CD14-positive monocyte (primary cell): ENCODE data around the gene PLEKHM2. TPM values are rescaled to one million over a fixed set of nuclear protein-coding genes. Genes with fewer than 3 reads are reported as not detected.

Experiments
- DNase-seq, 3 donors: peaks; one replicate each; pipeline ENCODE4 v3.0.0-alpha.2; 2011 to 2022
- H2AFZ ChIP-seq: 2 replicates; pipeline ENCODE4 v1.6.0; 2012; ENCODE audit warnings: mild to moderate bottlenecking, low read depth, low read length, inconsistent platforms; ENCODE audit not compliant: insufficient read depth, poor library complexity, severe bottlenecking
- H3K27ac ChIP-seq, 2 donors: 1 replicate in 1 of 2; 2 replicates in 1 of 2; pipeline ENCODE4 v1.5.1; 2012 to 2013; ENCODE audit warnings: low read length in 2 of 2, control low read depth in 1 of 2, inconsistent platforms in 1 of 2, low read depth in 1 of 2, mild to moderate bottlenecking in 1 of 2
- H3K27me3 ChIP-seq, 2 donors: one replicate each; pipeline versions ENCODE4 v1.6.0 to v1.6.1; 2011 to 2013; ENCODE audit warnings: low read length in 2 of 2; ENCODE audit not compliant: control insufficient read depth in 2 of 2, insufficient read depth in 2 of 2
- H3K36me3 ChIP-seq, 2 donors: replicated peaks in 1 of 2; 1 replicate in 1 of 2; 2 replicates in 1 of 2; pipeline versions ENCODE4 v1.5.1 to v1.6.1; 2012 to 2013; ENCODE audit warnings: low read length in 2 of 2, control low read depth in 1 of 2, inconsistent platforms in 1 of 2, mild to moderate bottlenecking in 1 of 2; ENCODE audit not compliant: insufficient read depth in 2 of 2, control insufficient read depth in 1 of 2
- H3K4me1 ChIP-seq, 2 donors: 1 replicate in 1 of 2; 2 replicates in 1 of 2; pipeline versions ENCODE4 v1.5.1 to v1.6.1; 2012 to 2013; ENCODE audit warnings: low read length in 2 of 2, control low read depth in 1 of 2, inconsistent platforms in 1 of 2, mild to moderate bottlenecking in 1 of 2, moderate library complexity in 1 of 2; ENCODE audit not compliant: insufficient read depth in 2 of 2, control insufficient read depth in 1 of 2
- H3K4me2 ChIP-seq: replicated peaks from 2 replicates; pipeline ENCODE3; 2012; ENCODE audit warnings: low read length, moderate library complexity, mild to moderate bottlenecking; ENCODE audit not compliant: poor library complexity, severe bottlenecking; ENCODE audit errors: extremely low read depth
- H3K4me3 ChIP-seq, 3 experiments: fragments of 200-600 bp in 1 of 3; sonication (generic) in 1 of 3; replicated peaks in 1 of 3; 1 replicate in 2 of 3; 2 replicates in 1 of 3; pipeline ENCODE4 v1.5.1; 2011 to 2013; ENCODE audit warnings: low read length in 3 of 3, mild to moderate bottlenecking in 3 of 3, control low read depth in 2 of 3, low read depth in 2 of 3, inconsistent platforms in 1 of 3, moderate library complexity in 1 of 3
- H3K79me2 ChIP-seq: 2 replicates; pipeline ENCODE4 v1.6.0; 2012; ENCODE audit warnings: mild to moderate bottlenecking, control low read depth, inconsistent platforms, low read length, moderate library complexity; ENCODE audit not compliant: insufficient read depth
- H3K9ac ChIP-seq: 2 replicates; pipeline ENCODE4 v1.6.0; 2017; ENCODE audit warnings: low read length, mild to moderate bottlenecking; ENCODE audit not compliant: insufficient read depth, poor library complexity, severe bottlenecking
- H3K9me3 ChIP-seq, 2 donors: replicated peaks in 1 of 2; 1 replicate in 1 of 2; 2 replicates in 1 of 2; pipeline versions ENCODE4 v1.5.1 to v1.6.1; 2012 to 2013; ENCODE audit warnings: low read length in 2 of 2, control low read depth in 1 of 2; ENCODE audit not compliant: control insufficient read depth in 1 of 2, insufficient read depth in 1 of 2
- H4K20me1 ChIP-seq: 2 replicates; pipeline ENCODE4 v1.6.0; 2012; ENCODE audit warnings: mild to moderate bottlenecking, low read length, control low read depth, moderate library complexity; ENCODE audit not compliant: insufficient read depth
- H3K27ac Mint-ChIP-seq, 7 donors: one replicate each; pipeline ENCODE4 v1.8.0; 2020; ENCODE audit warnings: mild to moderate bottlenecking in 7 of 7, mixed read lengths in 7 of 7, moderate library complexity in 6 of 7, inconsistent platforms in 2 of 7
- H3K27me3 Mint-ChIP-seq, 3 donors: one replicate each; pipeline ENCODE4 v1.8.0; 2021 to 2022; ENCODE audit warnings: low read depth in 3 of 3, mild to moderate bottlenecking in 3 of 3, mixed read lengths in 3 of 3, moderate library complexity in 3 of 3, inconsistent platforms in 1 of 3
- H3K36me3 Mint-ChIP-seq, 2 donors: one replicate each; pipeline ENCODE4 v1.8.0; 2020; ENCODE audit warnings: mixed read lengths in 2 of 2, inconsistent platforms in 1 of 2, mild to moderate bottlenecking in 1 of 2
- H3K4me1 Mint-ChIP-seq: one replicate; pipeline ENCODE4 v1.8.0; 2020; ENCODE audit warnings: mild to moderate bottlenecking, mixed read lengths
- H3K4me3 Mint-ChIP-seq, 2 donors: one replicate each; pipeline ENCODE4 v1.8.0; 2020; ENCODE audit warnings: mild to moderate bottlenecking in 2 of 2, mixed read lengths in 2 of 2, moderate library complexity in 1 of 2
- H3K9me3 Mint-ChIP-seq, 7 donors: one replicate each; pipeline ENCODE4 v1.8.0; 2020 to 2022; ENCODE audit warnings: mixed read lengths in 7 of 7, mild to moderate bottlenecking in 6 of 7, moderate library complexity in 6 of 7, inconsistent platforms in 2 of 7
- WGBS: methylation state at CpG from one replicate; pipeline ENCODE4 v1.1.5; 2013; ENCODE audit warnings: missing lambda C conversion rate; ENCODE audit not compliant: insufficient coverage; 5-methylcytosine and 5-hydroxymethylcytosine counted together
- intact Hi-C, 2 donors: fragments of 100-400 bp; cut with micrococcal nuclease; formaldehyde crosslinking; loops; one replicate each; pipeline versions ENCODE4 v1.15.0 to v1.15.1; 2023
- polyA plus RNA-seq, 3 donors: library from polyadenylated mRNA; depleted of rRNA in 1 of 3; unstranded in 2 of 3; stranded (reverse) in 1 of 3; fragments of 300-500 nt in 2 of 3; fragments of >200 nt in 1 of 3; fragmentation: Illumina TruSeq in 2 of 3; gene quantifications; 1 replicate in 2 of 3; 2 replicates in 1 of 3; pipeline ENCODE4 v1.2.3, GENCODE V29; 2012 to 2021
- TF ChIP-seq, protein P1 (sequence below): fragments of 200-600 bp; IDR thresholded peaks from one replicate; pipeline ENCODE4 v1.8.0; 2022; ENCODE audit warnings: antibody characterized with exemption, mild to moderate bottlenecking

Gene PLEKHM2
- polyA plus RNA-seq, 3 donors: 4.0 to 79.3 (median 5.8) TPM

DNA sequence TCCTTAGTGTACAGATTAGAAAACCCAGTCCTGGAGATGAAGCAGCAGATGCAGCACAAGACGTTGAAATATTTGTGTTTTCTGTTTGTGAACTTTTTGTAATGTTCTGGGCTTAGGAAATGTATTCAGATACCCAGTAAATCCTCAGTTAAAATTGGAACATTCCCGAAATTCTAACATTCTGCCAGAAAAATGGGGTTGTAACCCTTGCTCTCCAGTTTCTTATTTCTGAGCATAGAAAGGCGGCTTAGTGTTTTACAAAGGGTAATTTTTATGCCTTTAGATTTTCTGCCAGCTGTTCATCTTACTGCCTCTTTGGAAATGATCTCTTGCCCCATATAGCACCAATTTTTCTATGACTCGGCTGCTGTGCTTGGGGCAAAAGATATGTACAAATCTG lies 46.3 kb upstream of the PLEKHM2 start:
- no peak overlapping the region for H3K4me3 Mint-ChIP-seq
- H3K4me1 Mint-ChIP-seq: peaks cover 6% of the 10 kb centered on the region
- H3K27me3 ChIP-seq: no peaks in the 10 kb centered on the region
- peaks cover 83 to 99% of the 10 kb centered on the region in 2 donors for H3K36me3 ChIP-seq
- H3K4me3 ChIP-seq: no peak overlapping the region
- TF ChIP-seq, protein P1, sequence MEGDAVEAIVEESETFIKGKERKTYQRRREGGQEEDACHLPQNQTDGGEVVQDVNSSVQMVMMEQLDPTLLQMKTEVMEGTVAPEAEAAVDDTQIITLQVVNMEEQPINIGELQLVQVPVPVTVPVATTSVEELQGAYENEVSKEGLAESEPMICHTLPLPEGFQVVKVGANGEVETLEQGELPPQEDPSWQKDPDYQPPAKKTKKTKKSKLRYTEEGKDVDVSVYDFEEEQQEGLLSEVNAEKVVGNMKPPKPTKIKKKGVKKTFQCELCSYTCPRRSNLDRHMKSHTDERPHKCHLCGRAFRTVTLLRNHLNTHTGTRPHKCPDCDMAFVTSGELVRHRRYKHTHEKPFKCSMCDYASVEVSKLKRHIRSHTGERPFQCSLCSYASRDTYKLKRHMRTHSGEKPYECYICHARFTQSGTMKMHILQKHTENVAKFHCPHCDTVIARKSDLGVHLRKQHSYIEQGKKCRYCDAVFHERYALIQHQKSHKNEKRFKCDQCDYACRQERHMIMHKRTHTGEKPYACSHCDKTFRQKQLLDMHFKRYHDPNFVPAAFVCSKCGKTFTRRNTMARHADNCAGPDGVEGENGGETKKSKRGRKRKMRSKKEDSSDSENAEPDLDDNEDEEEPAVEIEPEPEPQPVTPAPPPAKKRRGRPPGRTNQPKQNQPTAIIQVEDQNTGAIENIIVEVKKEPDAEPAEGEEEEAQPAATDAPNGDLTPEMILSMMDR: no peak
- H3K27ac Mint-ChIP-seq: no peak overlapping the region
- H3K36me3 Mint-ChIP-seq: peaks cover 86 to 92% of the 10 kb centered on the region in 2 donors
- intact Hi-C loops: no loop called here
- no peaks in the 10 kb centered on the region for H3K27me3 Mint-ChIP-seq
- H3K27ac ChIP-seq: no peak overlapping the region
- no peaks in the 10 kb centered on the region for H3K79me2 ChIP-seq
- H2AFZ ChIP-seq: no peak overlapping the region
- no CpG with 5 or more reads among the region's 4 CpGs for WGBS
- no peak overlapping the region for H3K9ac ChIP-seq
- no peaks in the 10 kb centered on the region for H3K9me3 Mint-ChIP-seq
- H3K4me2 ChIP-seq: no peak overlapping the region
- no peaks in the 10 kb centered on the region for H4K20me1 ChIP-seq
- DNase-seq: no peak
- no peaks in the 10 kb centered on the region for H3K4me1 ChIP-seq
- no peaks in the 10 kb centered on the region for H3K9me3 ChIP-seq

DNA sequence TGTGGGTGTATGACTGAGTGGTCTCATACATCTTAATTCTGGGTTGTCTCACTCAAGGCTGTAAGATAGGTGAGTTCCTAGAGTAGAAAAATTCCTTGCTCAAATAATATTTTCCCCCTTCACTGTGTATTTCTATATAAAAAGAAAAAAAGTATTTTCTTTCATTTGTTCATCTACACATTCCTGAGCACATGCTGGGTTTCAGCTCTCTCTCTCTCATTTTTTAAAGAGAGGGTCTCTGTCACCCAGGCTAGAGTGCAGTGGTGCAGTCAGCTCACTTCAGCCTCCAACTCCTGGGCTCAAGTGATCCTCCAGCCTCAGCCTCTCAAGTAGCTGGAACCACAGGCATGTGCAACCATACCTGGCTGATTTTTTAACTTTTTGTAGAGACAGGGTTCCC lies 44.9 kb upstream of the PLEKHM2 start:
- no peaks in the 10 kb centered on the region for H3K27me3 ChIP-seq
- Mint-ChIP-seq H3K36me3 (peaks cover 85 to 92% of the 10 kb centered on the region in 2 donors), H3K27me3 (no peaks in the 10 kb centered on the region), H3K27ac (no peak overlapping the region), H3K4me3 (no peak overlapping the region), H3K9me3 (no peaks in the 10 kb centered on the region), H3K4me1 (peaks cover 6% of the 10 kb centered on the region)
- H3K4me3 ChIP-seq: no peak overlapping the region
- H3K4me1 ChIP-seq: no peaks in the 10 kb centered on the region
- no peaks in the 10 kb centered on the region for H3K9me3 ChIP-seq
- H2AFZ ChIP-seq: no peak overlapping the region
- no peak overlapping the region for H3K27ac ChIP-seq
- DNase-seq: no peak
- H3K9ac ChIP-seq: no peak overlapping the region
- H3K4me2 ChIP-seq: no peak overlapping the region
- intact Hi-C loops: no loop called here
- H3K79me2 ChIP-seq: no peaks in the 10 kb centered on the region
- H3K36me3 ChIP-seq: peaks cover 82 to 99% of the 10 kb centered on the region in 2 donors
- H4K20me1 ChIP-seq: peaks cover 6% of the 10 kb centered on the region
- TF ChIP-seq, protein P1: no peak
